GM12892 (cell line): ENCODE measurements around the gene TNP2.
"Not testable (repeated sequence)": the region's sequence is repeated elsewhere in the genome, so short reads cannot be mapped to it uniquely, and the experiment has no call there.

Source experiments
- DNase-seq: peaks from one replicate; pipeline ENCODE4 v3.0.0; 2011; ENCODE audit not compliant: insufficient read length
- FAIRE-seq: peaks from 2 replicates; lab custom pipeline; 2011; peaks lifted over from hg19 to GRCh38; lab: Jason Lieb, UNC
- POLR2A ChIP-seq: IDR thresholded peaks from 2 replicates; pipeline ENCODE4 v1.6.1; 2011; ENCODE audit warnings: low read depth, low read length, control low read depth
- POLR2AphosphoS5 ChIP-seq: IDR thresholded peaks from 2 replicates; pipeline ENCODE4 v1.6.1; 2011; ENCODE audit warnings: low read depth, low read length, control low read depth
- TAF1 ChIP-seq: IDR thresholded peaks from 2 replicates; pipeline ENCODE4 v1.6.1; 2011; ENCODE audit warnings: low read depth, mild to moderate bottlenecking, control low read depth, low read length, borderline replicate concordance

The TNP2 gene

GRCh38 chr16:11308493-11309283, 39.6 kb upstream of the TNP2 start:
- DNase-seq (peak; percentile 50), FAIRE-seq (peak; percentile 61)
- no peak for TF ChIP-seq POLR2A
- peak; percentile 70; the same call in 1 of the 2 replicates for TF ChIP-seq POLR2AphosphoS5
- TF ChIP-seq TAF1: no peak

GRCh38 chr16:11307639-11308492, 38.7 kb upstream of the TNP2 start:
- DNase-seq (no peak), FAIRE-seq (no peak)
- TF ChIP-seq POLR2AphosphoS5: no peak
- TF ChIP-seq TAF1: no peak
- no peak for TF ChIP-seq POLR2A

GRCh38 chr16:11306997-11307638, 38.0 kb upstream of the TNP2 start:
- TF ChIP-seq TAF1: no peak
- no peak for TF ChIP-seq POLR2A
- no peak for TF ChIP-seq POLR2AphosphoS5
- DNase-seq (no peak), FAIRE-seq (no peak)

- TF ChIP-seq POLR2AphosphoS5 (no peak), POLR2A (no peak), TAF1 (no peak)
- no peak for FAIRE-seq
- no peak for DNase-seq
Measured at GRCh38 chr16:11306381-11306780, 37.3 kb upstream of the TNP2 start.

GRCh38 chr16:11303405-11304138, 34.4 kb upstream of the TNP2 start:
- DNase-seq (no peak), FAIRE-seq (no peak)
- TF ChIP-seq POLR2A (no peak), TAF1 (no peak), POLR2AphosphoS5 (no peak)

GRCh38 chr16:11302977-11303376, 33.9 kb upstream of the TNP2 start:
- FAIRE-seq: no peak
- TF ChIP-seq POLR2AphosphoS5: no peak
- TF ChIP-seq POLR2A: no peak
- TF ChIP-seq TAF1: no peak
- no peak for DNase-seq

GRCh38 chr16:11301645-11302501, 32.7 kb upstream of the TNP2 start:
- no peak for TF ChIP-seq TAF1
- TF ChIP-seq POLR2AphosphoS5: no peak
- no peak for TF ChIP-seq POLR2A
- no peak for FAIRE-seq
- DNase-seq: no peak

- no peak for TF ChIP-seq POLR2AphosphoS5
- TF ChIP-seq POLR2A: no peak
- no peak for TF ChIP-seq TAF1
- no peak for DNase-seq
- no peak for FAIRE-seq
Measured at GRCh38 chr16:11300560-11300892, 31.4 kb upstream of the TNP2 start.

GRCh38 chr16:11299865-11300559, 30.9 kb upstream of the TNP2 start:
- TF ChIP-seq POLR2AphosphoS5 (no peak), POLR2A (no peak), TAF1 (no peak)
- FAIRE-seq (no peak), DNase-seq (no peak)

- not testable (repeated sequence) for DNase-seq
- peak; percentile 46 for FAIRE-seq
Measured at GRCh38 chr16:11298950-11299547, 29.9 kb upstream of the TNP2 start.
